H9 (cell line): ENCODE measurements around the gene RRP1B. TPM values are rescaled to one million over a fixed set of nuclear protein-coding genes. Genes with fewer than 3 reads are reported as not detected.

ENCODE experiments used
- DNase-seq: peaks from one replicate; pipeline ENCODE4 v3.0.0-alpha.2; 2017
- H2AFZ ChIP-seq: one replicate; pipeline ENCODE4 v1.6.1; 2013; ENCODE audit warnings: mild to moderate bottlenecking, low read length, control low read depth, moderate library complexity
- H2AK5ac ChIP-seq: 2 replicates; pipeline ENCODE4 v1.6.1; 2013; ENCODE audit warnings: low read length, control low read depth, mixed read lengths; ENCODE audit not compliant: insufficient read length
- H2BK120ac ChIP-seq: one replicate; pipeline ENCODE4 v1.6.1; 2013; ENCODE audit warnings: low read depth, mild to moderate bottlenecking, low read length, control low read depth, inconsistent platforms; ENCODE audit not compliant: poor library complexity, severe bottlenecking
- H2BK12ac ChIP-seq: 2 replicates; pipeline ENCODE4 v1.6.1; 2013; ENCODE audit warnings: low read length, control low read depth, mixed read lengths, low read depth; ENCODE audit not compliant: insufficient read length
- H2BK15ac ChIP-seq: 2 replicates; pipeline ENCODE4 v1.6.1; 2013; ENCODE audit warnings: low read depth, low read length, control low read depth
- H2BK20ac ChIP-seq: one replicate; pipeline ENCODE4 v1.6.1; 2013; ENCODE audit warnings: low read depth, mild to moderate bottlenecking, low read length, control low read depth, inconsistent platforms; ENCODE audit not compliant: poor library complexity, severe bottlenecking
- H2BK5ac ChIP-seq: 2 replicates; pipeline ENCODE4 v1.6.1; 2013; ENCODE audit warnings: low read length, control low read depth, mixed read lengths; ENCODE audit not compliant: insufficient read length
- H3K14ac ChIP-seq: 2 replicates; pipeline ENCODE4 v1.6.1; 2013; ENCODE audit warnings: low read length, control low read depth; ENCODE audit not compliant: insufficient read depth
- H3K18ac ChIP-seq: 2 replicates; pipeline ENCODE4 v1.6.1; 2013; ENCODE audit warnings: low read depth, mild to moderate bottlenecking, mixed read lengths, low read length, control low read depth; ENCODE audit not compliant: insufficient read length
- H3K23ac ChIP-seq: 2 replicates; pipeline ENCODE4 v1.6.1; 2013; ENCODE audit warnings: low read length, control low read depth, mixed read lengths, low read depth; ENCODE audit not compliant: insufficient read length
- H3K23me2 ChIP-seq: 2 replicates; pipeline ENCODE4 v1.6.1; 2013; ENCODE audit warnings: low read depth, mild to moderate bottlenecking, mixed read lengths, low read length, control low read depth; ENCODE audit not compliant: insufficient read length, poor library complexity, severe bottlenecking
- H3K27ac ChIP-seq: 2 replicates; pipeline ENCODE4 v1.5.1; 2013; ENCODE audit warnings: low read length, control low read depth, mixed read lengths, low read depth; ENCODE audit not compliant: insufficient read length
- H3K27me3 ChIP-seq: 2 replicates; pipeline ENCODE4 v1.6.1; 2013; ENCODE audit warnings: low read length, control low read depth, inconsistent platforms; ENCODE audit not compliant: insufficient read depth
- H3K4ac ChIP-seq: 2 replicates; pipeline ENCODE4 v1.6.1; 2013; ENCODE audit warnings: low read depth, mild to moderate bottlenecking, control low read depth, inconsistent platforms, low read length, moderate library complexity
- H3K4me1 ChIP-seq: 2 replicates; pipeline ENCODE4 v1.6.1; 2013; ENCODE audit warnings: low read length, control low read depth, inconsistent platforms; ENCODE audit not compliant: insufficient read depth
- H3K4me2 ChIP-seq: 2 replicates; pipeline ENCODE4 v1.6.1; 2013; ENCODE audit warnings: low read length, control low read depth, mixed read lengths; ENCODE audit not compliant: insufficient read length, insufficient read depth
- H3K56ac ChIP-seq: 2 replicates; pipeline ENCODE4 v1.6.1; 2013; ENCODE audit warnings: low read depth, mild to moderate bottlenecking, mixed read lengths, low read length, control low read depth; ENCODE audit not compliant: insufficient read length
- H3K79me1 ChIP-seq: 2 replicates; pipeline ENCODE4 v1.6.1; 2013; ENCODE audit warnings: low read depth, mild to moderate bottlenecking, moderate library complexity, low read length, control low read depth, inconsistent platforms; ENCODE audit not compliant: insufficient read depth, poor library complexity, severe bottlenecking
- H3K79me2 ChIP-seq: 2 replicates; pipeline ENCODE4 v1.6.1; 2013; ENCODE audit warnings: low read length, control low read depth, inconsistent platforms; ENCODE audit not compliant: insufficient read depth
- H3K9ac ChIP-seq: 2 replicates; pipeline ENCODE4 v1.6.1; 2013; ENCODE audit warnings: low read length, control low read depth, mixed read lengths; ENCODE audit not compliant: insufficient read length; ENCODE audit errors: extremely low read depth
- H3K9me3 ChIP-seq: one replicate; pipeline ENCODE4 v1.6.1; 2013; ENCODE audit warnings: low read depth, low read length, inconsistent platforms; ENCODE audit not compliant: control insufficient read depth
- H3T11ph ChIP-seq: one replicate; pipeline ENCODE4 v1.6.1; 2013; ENCODE audit warnings: mild to moderate bottlenecking, low read length, control low read depth, inconsistent platforms
- H4K20me1 ChIP-seq: one replicate; pipeline ENCODE4 v1.6.1; 2013; ENCODE audit not compliant: control insufficient read depth, insufficient read length, insufficient read depth
- H4K5ac ChIP-seq: 2 replicates; pipeline ENCODE4 v1.6.1; 2013; ENCODE audit warnings: low read depth, mild to moderate bottlenecking, mixed read lengths, low read length, control low read depth; ENCODE audit not compliant: insufficient read length
- H4K8ac ChIP-seq: replicated peaks from 2 replicates; pipeline ENCODE4 v1.6.1; 2013; ENCODE audit warnings: low read length, control low read depth, mixed read lengths, low read depth; ENCODE audit not compliant: insufficient read length
- H4K91ac ChIP-seq: 2 replicates; pipeline ENCODE4 v1.6.1; 2013; ENCODE audit warnings: low read depth, mild to moderate bottlenecking, moderate library complexity, mixed read lengths, low read length, control low read depth; ENCODE audit not compliant: insufficient read length
- H3K27ac Mint-ChIP-seq, 3 experiments: 2 replicates in 2 of 3; 3 replicates in 1 of 3; pipeline ENCODE4 v1.8.0; 2020 to 2021; ENCODE audit warnings: mixed read lengths in 3 of 3, mild to moderate bottlenecking in 1 of 3, moderate library complexity in 1 of 3
- H3K27me3 Mint-ChIP-seq: 2 replicates; pipeline ENCODE4 v1.8.0; 2021; ENCODE audit warnings: low read depth, mild to moderate bottlenecking, moderate library complexity, mixed read lengths
- H3K36me3 Mint-ChIP-seq, 3 experiments: 2 replicates in 2 of 3; 3 replicates in 1 of 3; pipeline ENCODE4 v1.8.0; 2020 to 2021; ENCODE audit warnings: low read depth in 3 of 3, mixed read lengths in 3 of 3; ENCODE audit not compliant: insufficient read depth in 1 of 3
- H3K4me1 Mint-ChIP-seq, 2 experiments: 2 replicates each; pipeline ENCODE4 v1.8.0; 2020; ENCODE audit warnings: mixed read lengths in 2 of 2
- H3K4me3 Mint-ChIP-seq, 2 experiments: 2 replicates in 1 of 2; 3 replicates in 1 of 2; pipeline ENCODE4 v1.8.0; 2020 to 2021; ENCODE audit warnings: mild to moderate bottlenecking in 2 of 2, mixed read lengths in 2 of 2, moderate library complexity in 1 of 2
- H3K9me3 Mint-ChIP-seq, 2 experiments: 2 replicates in 1 of 2; 3 replicates in 1 of 2; pipeline ENCODE4 v1.8.0; 2020; ENCODE audit warnings: mild to moderate bottlenecking in 2 of 2, mixed read lengths in 2 of 2, moderate library complexity in 1 of 2
- WGBS: extraction: QIAGEN DNeasy Blood & Tissue Kit; methylation state at CpG from one replicate; pipeline ENCODE4 v1.1.7; 2013; ENCODE audit warnings: missing lambda C conversion rate, low lambda C conversion rate, mixed read lengths; ENCODE audit not compliant: insufficient read length; ENCODE audit errors: extremely low coverage; 5-methylcytosine and 5-hydroxymethylcytosine counted together
- total RNA-seq: library from RNA; stranded (reverse); gene quantifications from 2 replicates; pipeline ENCODE4 v1.2.1, GENCODE V29; 2021
- TF ChIP-seq, protein P1 (sequence below): fragments of 200-600 bp; sonication (generic); conservative IDR thresholded peaks from 3 replicates; pipeline ENCODE4 v1.8.0; 2021; ENCODE audit warnings: antibody characterized with exemption, mild to moderate bottlenecking

Gene RRP1B
- total RNA-seq, 1 experiment from 2014 or later: 96.6 TPM

DNA sequence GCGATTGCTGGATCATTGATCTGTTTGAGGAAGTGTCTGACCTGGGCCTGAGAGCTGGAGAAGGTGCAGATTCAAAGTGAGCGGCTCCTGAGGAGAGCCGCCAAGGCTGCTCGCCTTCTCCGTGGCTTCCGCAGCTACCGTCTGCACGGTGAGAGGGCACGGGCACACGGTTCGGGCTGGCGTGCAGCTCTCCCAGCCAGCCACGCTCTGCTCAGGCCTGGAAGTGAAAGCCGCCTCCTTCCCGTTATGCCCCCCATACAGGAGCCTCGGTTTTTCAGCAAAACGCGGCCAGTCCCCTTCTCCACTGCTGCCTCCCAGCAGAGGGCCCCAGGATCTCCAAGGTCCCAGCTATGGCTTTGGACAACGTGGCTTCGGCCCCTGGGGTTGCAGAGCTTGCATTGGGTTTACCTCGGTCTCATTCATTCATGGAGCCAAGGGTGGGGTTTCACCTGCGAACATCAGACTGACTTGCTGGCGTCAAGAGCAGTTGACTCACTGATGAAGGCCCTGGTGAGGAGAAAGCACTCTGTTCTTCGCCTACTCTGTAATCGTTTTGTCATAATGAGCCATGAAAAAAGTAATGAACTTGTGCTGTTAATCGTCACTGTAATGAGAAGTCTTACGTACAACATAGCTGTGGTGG lies 35.2 kb downstream of the RRP1B start:
- no peak overlapping the region for H3K9ac ChIP-seq
- no peak overlapping the region for H2BK12ac ChIP-seq
- H2AFZ ChIP-seq: no peak overlapping the region
- no peak overlapping the region for H3K14ac ChIP-seq
- H3K79me2 ChIP-seq: no peaks in the 10 kb centered on the region
- no peak overlapping the region for H2BK5ac ChIP-seq
- H2BK15ac ChIP-seq: no peak overlapping the region
- no peak overlapping the region for H3K18ac ChIP-seq
- H4K8ac ChIP-seq: no peak overlapping the region
- Mint-ChIP-seq H3K27ac (peak overlapping the region in 1 of 3 experiments; percentile 86; a peak in 2 of 7 replicates), H3K27me3 (no peaks in the 10 kb centered on the region), H3K4me3 (no peak overlapping the region), H3K36me3 (peaks cover 26 to 76% (median 65%) of the 10 kb centered on the region in 3 experiments; a peak in 6 of 7 replicates), H3K4me1 (no peaks in the 10 kb centered on the region), H3K9me3 (no peaks in the 10 kb centered on the region)
- no peak overlapping the region for H2BK20ac ChIP-seq
- no peak overlapping the region for H3K56ac ChIP-seq
- H3K4me1 ChIP-seq: no peaks in the 10 kb centered on the region
- H3K79me1 ChIP-seq: no peaks in the 10 kb centered on the region
- no peak overlapping the region for H3T11ph ChIP-seq
- H3K9me3 ChIP-seq: no peaks in the 10 kb centered on the region
- H2BK120ac ChIP-seq: no peak overlapping the region
- H3K4ac ChIP-seq: no peak overlapping the region
- H3K23ac ChIP-seq: no peak overlapping the region
- H4K20me1 ChIP-seq: no peaks in the 10 kb centered on the region
- no peak overlapping the region for H3K4me2 ChIP-seq
- H4K91ac ChIP-seq: no peak overlapping the region
- H3K27ac ChIP-seq: no peak overlapping the region
- no peak overlapping the region for H4K5ac ChIP-seq
- WGBS: no CpG with 5 or more reads among the region's 27 CpGs
- TF ChIP-seq, protein P1, sequence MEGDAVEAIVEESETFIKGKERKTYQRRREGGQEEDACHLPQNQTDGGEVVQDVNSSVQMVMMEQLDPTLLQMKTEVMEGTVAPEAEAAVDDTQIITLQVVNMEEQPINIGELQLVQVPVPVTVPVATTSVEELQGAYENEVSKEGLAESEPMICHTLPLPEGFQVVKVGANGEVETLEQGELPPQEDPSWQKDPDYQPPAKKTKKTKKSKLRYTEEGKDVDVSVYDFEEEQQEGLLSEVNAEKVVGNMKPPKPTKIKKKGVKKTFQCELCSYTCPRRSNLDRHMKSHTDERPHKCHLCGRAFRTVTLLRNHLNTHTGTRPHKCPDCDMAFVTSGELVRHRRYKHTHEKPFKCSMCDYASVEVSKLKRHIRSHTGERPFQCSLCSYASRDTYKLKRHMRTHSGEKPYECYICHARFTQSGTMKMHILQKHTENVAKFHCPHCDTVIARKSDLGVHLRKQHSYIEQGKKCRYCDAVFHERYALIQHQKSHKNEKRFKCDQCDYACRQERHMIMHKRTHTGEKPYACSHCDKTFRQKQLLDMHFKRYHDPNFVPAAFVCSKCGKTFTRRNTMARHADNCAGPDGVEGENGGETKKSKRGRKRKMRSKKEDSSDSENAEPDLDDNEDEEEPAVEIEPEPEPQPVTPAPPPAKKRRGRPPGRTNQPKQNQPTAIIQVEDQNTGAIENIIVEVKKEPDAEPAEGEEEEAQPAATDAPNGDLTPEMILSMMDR: no peak
- H3K23me2 ChIP-seq: no peaks in the 10 kb centered on the region
- H2AK5ac ChIP-seq: no peak overlapping the region
- no peak for DNase-seq
- H3K27me3 ChIP-seq: no peaks in the 10 kb centered on the region
